GM10266 (cell line): Measurements from ENCODE around the gene JMJD1C.
A peak's percentile ranks its signal among the peaks of the same experiment; 100 is the strongest.

Source experiments
- DNase-seq: peaks from one replicate; pipeline ENCODE4 v3.0.0; 2012; ENCODE audit errors: extremely low spot score
- TF ChIP-seq, protein P1 (sequence below): IDR thresholded peaks from 2 replicates; pipeline ENCODE4 v1.5.1; 2012; ENCODE audit warnings: mild to moderate bottlenecking, low read depth; ENCODE audit not compliant: control insufficient read depth, insufficient read depth; ENCODE audit errors: missing control alignments

The JMJD1C gene

DNA sequence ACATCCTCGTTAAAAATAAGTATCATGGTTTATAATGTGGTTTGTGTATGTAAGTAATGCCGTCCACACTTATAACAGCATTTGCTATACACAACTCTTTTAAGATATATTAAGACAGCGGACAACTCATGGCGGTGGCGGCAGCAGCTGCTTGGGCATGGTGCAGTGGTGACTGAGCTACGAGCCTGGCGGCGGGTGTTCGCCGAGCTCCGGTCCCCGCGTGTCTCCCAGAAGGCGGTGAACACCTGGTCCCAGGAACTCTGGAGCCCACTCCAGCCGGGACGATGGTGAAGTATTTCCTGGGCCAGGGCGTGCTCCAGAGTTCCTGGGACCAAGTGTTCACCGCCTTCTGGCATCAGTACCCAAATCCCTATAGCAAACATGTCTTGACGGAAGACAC lies 38.8 kb downstream of the JMJD1C start:
- TF ChIP-seq, protein P1, sequence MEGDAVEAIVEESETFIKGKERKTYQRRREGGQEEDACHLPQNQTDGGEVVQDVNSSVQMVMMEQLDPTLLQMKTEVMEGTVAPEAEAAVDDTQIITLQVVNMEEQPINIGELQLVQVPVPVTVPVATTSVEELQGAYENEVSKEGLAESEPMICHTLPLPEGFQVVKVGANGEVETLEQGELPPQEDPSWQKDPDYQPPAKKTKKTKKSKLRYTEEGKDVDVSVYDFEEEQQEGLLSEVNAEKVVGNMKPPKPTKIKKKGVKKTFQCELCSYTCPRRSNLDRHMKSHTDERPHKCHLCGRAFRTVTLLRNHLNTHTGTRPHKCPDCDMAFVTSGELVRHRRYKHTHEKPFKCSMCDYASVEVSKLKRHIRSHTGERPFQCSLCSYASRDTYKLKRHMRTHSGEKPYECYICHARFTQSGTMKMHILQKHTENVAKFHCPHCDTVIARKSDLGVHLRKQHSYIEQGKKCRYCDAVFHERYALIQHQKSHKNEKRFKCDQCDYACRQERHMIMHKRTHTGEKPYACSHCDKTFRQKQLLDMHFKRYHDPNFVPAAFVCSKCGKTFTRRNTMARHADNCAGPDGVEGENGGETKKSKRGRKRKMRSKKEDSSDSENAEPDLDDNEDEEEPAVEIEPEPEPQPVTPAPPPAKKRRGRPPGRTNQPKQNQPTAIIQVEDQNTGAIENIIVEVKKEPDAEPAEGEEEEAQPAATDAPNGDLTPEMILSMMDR, result no peak
- DNase-seq, result no peak

DNA sequence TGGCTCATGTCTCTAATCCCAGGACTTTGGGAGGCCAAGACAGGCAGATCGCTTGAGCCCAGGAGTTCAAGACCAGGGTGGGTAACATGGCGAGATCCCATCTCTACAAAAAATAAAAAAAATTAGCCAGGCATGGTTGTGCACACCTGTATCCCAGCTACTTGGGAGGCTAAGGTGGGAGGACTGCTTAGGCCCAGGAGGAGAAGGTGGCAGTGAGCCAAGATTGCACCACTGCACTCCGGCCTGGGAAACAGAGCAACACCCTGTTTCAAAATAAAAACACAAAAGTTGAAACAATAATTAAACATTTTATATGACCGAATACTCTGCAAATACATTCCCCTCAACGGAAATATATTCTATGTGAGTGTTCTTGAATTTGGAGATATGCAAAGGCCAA lies 40.3 kb downstream of the JMJD1C start:
- TF ChIP-seq, protein P1, result no peak

DNA sequence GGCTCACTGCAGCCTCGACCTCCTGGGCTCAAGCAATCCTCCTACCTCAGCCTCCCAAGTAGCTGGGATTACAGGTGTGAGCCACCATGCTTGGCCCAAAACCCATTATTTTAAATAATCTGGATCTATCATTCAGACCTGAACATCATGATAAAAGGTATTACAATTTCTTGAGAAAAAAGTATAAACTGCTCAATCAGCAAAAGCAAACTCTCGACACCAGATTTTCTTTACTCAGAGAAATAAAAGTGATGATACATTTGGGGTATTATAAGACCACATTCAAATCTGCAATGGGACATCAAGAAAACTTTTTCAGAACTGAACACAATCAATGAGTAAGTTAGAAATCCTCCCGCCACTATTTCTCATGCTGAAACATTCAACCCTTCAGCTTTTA lies 41.2 kb downstream of the JMJD1C start:
- TF ChIP-seq, protein P1, result no peak

More for the DNA sequence above, 40.3 kb downstream of the JMJD1C start:
- no peak for DNase-seq

DNA sequence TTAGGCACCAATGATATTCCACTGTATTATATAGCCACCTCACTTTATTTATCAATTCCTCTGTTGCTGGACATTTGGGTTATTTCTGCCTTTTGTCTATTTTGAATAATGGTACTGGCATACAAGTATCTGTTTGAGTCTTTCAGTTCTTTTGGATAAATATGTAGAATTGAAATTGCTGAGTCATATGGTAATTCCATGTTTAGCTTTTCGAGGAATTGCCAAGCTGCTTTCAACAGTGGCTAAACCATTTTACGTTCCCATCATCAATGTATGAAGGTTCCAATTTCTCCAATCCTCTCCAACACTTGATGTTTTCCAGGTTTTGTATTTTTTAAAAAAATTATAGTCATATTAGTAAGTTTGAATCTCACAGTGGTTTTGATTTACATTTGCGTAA lies 42.3 kb downstream of the JMJD1C start:
- no peak for DNase-seq
- TF ChIP-seq, protein P1, result no peak

More for the DNA sequence above, 41.2 kb downstream of the JMJD1C start:
- DNase-seq, result no peak

DNA sequence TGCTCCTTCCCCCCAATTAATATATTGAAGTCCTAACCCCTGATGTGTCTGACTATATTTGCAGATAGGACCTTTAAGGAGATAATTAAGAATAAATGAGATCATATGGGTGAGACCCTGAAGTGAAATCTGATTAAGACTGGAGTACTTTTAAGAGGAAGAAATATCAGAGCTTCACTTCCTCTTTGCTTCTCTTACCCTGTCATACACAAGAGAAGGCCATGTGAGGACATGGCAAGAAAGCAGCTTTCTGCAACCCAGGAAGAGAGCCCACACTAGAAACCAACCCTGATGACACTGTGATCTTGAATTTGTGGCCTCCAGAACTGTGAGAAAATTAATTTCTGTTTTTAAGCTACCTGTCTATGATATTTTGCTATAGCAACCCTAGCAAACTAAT lies 44.2 kb downstream of the JMJD1C start:
- DNase-seq, result peak; percentile 54
- TF ChIP-seq, protein P1, result no peak

DNA sequence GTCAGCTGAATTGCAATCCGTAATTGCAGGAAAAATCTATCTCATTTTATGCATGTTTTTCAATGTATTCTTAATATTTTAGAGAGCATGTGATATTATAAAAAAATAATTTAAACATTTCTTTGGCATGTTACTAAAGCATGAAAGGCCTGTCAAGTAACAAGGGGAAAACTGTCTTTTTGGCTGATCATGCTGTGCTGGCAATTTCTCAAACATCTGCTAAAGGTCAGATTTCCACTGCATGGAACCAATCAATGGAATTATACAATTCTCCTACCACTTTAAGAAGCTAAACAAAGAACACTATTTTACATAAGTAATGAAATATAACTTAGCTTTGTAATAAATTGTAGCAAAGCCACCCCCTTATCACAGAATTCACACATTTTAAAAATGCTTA lies 49.4 kb downstream of the JMJD1C start:
- DNase-seq, result no peak
- TF ChIP-seq, protein P1, result no peak

DNA sequence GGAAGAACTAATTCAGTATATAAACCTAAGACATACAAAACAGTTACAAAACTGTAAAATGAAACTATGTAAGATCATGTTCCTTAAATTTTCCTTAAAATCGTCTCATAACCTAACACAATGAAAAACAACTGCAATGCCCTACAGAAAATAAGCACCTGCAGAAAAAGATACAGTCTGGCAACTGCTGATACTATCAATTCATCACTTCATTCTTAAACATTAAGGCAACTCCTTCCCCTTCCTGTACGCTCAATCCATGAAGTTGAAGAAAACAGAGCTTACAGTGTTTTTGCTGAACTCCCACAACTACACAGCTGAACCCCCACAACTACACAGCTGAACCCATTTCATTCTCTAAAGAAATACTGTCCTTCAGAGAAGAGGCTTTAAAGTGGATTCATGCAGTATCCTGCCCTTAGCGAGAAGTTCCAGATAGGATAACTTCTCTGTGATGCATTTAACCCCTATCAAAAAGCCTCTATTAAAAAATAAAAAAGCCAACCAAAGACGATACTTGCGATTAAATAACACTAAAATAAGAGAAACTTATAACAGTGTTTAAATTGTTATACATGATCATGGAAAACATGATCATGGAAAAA lies 50.0 kb downstream of the JMJD1C start:
- DNase-seq, result no peak
- TF ChIP-seq, protein P1, result no peak
